ENCODE measurements around the gene KIR3DL3. TPM values are rescaled to one million over a fixed set of nuclear protein-coding genes. Genes with fewer than 3 reads are reported as not detected.
"Not testable (repeated sequence)": the region's sequence is repeated elsewhere in the genome, so short reads cannot be mapped to it uniquely, and the experiment has no call there.

Gene KIR3DL3
- polyA plus RNA-seq, 1 donor (not counting 4 experiments of a cell fraction or from before 2014, with no cell fraction given), result not detected

GRCh38 chr19:54696766-54697165 lies 27.5 kb upstream of the KIR3DL3 start:
- FAIRE-seq, result no peak
- H3K4me1 ChIP-seq (ENCODE audit: control insufficient read depth, extremely low read depth, insufficient read depth, low read length), result no peaks in the 10 kb centered on the region
- dilution Hi-C loops (cut with MboI; ENCODE audit: extremely low pct_ligation_motif_present, low sequenced_read_pairs), result no loop called here

GRCh38 chr19:54697716-54698115 lies 26.5 kb upstream of the KIR3DL3 start:
- H3K4me3 ChIP-seq (ENCODE audit: control insufficient read depth in 2 of 3, extremely low read depth in 1 of 3, insufficient read depth in 2 of 3, low read depth in 1 of 3, low read length in 3 of 3); H2AFZ ChIP-seq (ENCODE audit: control insufficient read depth, low read length); H3K4me1 ChIP-seq (ENCODE audit: control insufficient read depth, extremely low read depth, insufficient read depth, low read length); H3K27me3 ChIP-seq (ENCODE audit: control insufficient read depth, extremely low read depth, insufficient read depth, low read length); H3K4me2 ChIP-seq (ENCODE audit: control insufficient read depth, extremely low read depth, insufficient read depth, low read depth, low read length); H4K20me1 ChIP-seq (ENCODE audit: control insufficient read depth, extremely low read depth, insufficient read depth, low read length); H3K27ac ChIP-seq (ENCODE audit: control insufficient read depth, insufficient read depth, low read length); H3K9ac ChIP-seq (ENCODE audit: control insufficient read depth, extremely low read depth, insufficient read depth, low read length); H3K36me3 ChIP-seq (ENCODE audit: control insufficient read depth in 2 of 2, extremely low read depth in 1 of 2, insufficient read depth in 2 of 2, low read length in 2 of 2); DNase-seq (ENCODE audit: low read depth, low spot score); FAIRE-seq; H3K9me1 ChIP-seq (ENCODE audit: control insufficient read depth, extremely low read depth, insufficient read depth, low read length); H3K9me3 ChIP-seq (ENCODE audit: control insufficient read depth, low read depth, low read length); H3K79me2 ChIP-seq (ENCODE audit: control insufficient read depth, insufficient read depth, low read length); dilution Hi-C loops (cut with MboI; ENCODE audit: extremely low pct_ligation_motif_present, low sequenced_read_pairs): not testable (repeated sequence)

More at GRCh38 chr19:54696766-54697165, 27.5 kb upstream of the KIR3DL3 start:
- TF ChIP-seq EZH2 (IDR thresholded peaks at IDR 0.05; ENCODE audit: low read length), result no peak
- TF ChIP-seq CTCF (optimal IDR thresholded peaks at IDR 0.05 in 1 of 3, IDR thresholded peaks at IDR 0.05 in 1 of 3, conservative IDR thresholded peaks at IDR 0.05 in 1 of 3; ENCODE audit: extremely low read depth in 1 of 3, insufficient read depth in 2 of 3, low read length in 3 of 3), result no peak
- Histone ChIP-seq H4K20me1 (ENCODE audit: control insufficient read depth, extremely low read depth, insufficient read depth, low read length) (no peaks in the 10 kb centered on the region), H3K4me2 (ENCODE audit: control insufficient read depth, extremely low read depth, insufficient read depth, low read depth, low read length) (no peak overlapping the region), H3K4me3 (ENCODE audit: control insufficient read depth in 2 of 3, extremely low read depth in 1 of 3, insufficient read depth in 2 of 3, low read depth in 1 of 3, low read length in 3 of 3) (no peak overlapping the region), H3K9ac (ENCODE audit: control insufficient read depth, extremely low read depth, insufficient read depth, low read length) (no peak overlapping the region), H3K27ac (ENCODE audit: control insufficient read depth, insufficient read depth, low read length) (no peak overlapping the region), H3K27me3 (ENCODE audit: control insufficient read depth, extremely low read depth, insufficient read depth, low read length) (no peaks in the 10 kb centered on the region), H3K36me3 (ENCODE audit: control insufficient read depth in 2 of 2, extremely low read depth in 1 of 2, insufficient read depth in 2 of 2, low read length in 2 of 2) (no peaks in the 10 kb centered on the region), H2AFZ (ENCODE audit: control insufficient read depth, low read length) (no peak overlapping the region), H3K9me1 (ENCODE audit: control insufficient read depth, extremely low read depth, insufficient read depth, low read length) (no peaks in the 10 kb centered on the region), H3K79me2 (ENCODE audit: control insufficient read depth, insufficient read depth, low read length) (no peaks in the 10 kb centered on the region), H3K9me3 (ENCODE audit: control insufficient read depth, low read depth, low read length) (no peaks in the 10 kb centered on the region)
- no peak for DNase-seq (ENCODE audit: low read depth, low spot score)

GRCh38 chr19:54704928-54705327 lies 19.3 kb upstream of the KIR3DL3 start:
- Histone ChIP-seq H3K9ac (ENCODE audit: control insufficient read depth, extremely low read depth, insufficient read depth, low read length) (no peak overlapping the region), H3K27ac (ENCODE audit: control insufficient read depth, insufficient read depth, low read length) (no peak overlapping the region), H3K36me3 (ENCODE audit: control insufficient read depth in 2 of 2, extremely low read depth in 1 of 2, insufficient read depth in 2 of 2, low read length in 2 of 2) (no peaks in the 10 kb centered on the region), H4K20me1 (ENCODE audit: control insufficient read depth, extremely low read depth, insufficient read depth, low read length) (no peaks in the 10 kb centered on the region), H3K4me1 (ENCODE audit: control insufficient read depth, extremely low read depth, insufficient read depth, low read length) (no peaks in the 10 kb centered on the region), H3K27me3 (ENCODE audit: control insufficient read depth, extremely low read depth, insufficient read depth, low read length) (no peaks in the 10 kb centered on the region), H3K9me3 (ENCODE audit: control insufficient read depth, low read depth, low read length) (peaks cover 4% of the 10 kb centered on the region), H3K4me2 (ENCODE audit: control insufficient read depth, extremely low read depth, insufficient read depth, low read depth, low read length) (no peak overlapping the region), H2AFZ (ENCODE audit: control insufficient read depth, low read length) (no peak overlapping the region), H3K79me2 (ENCODE audit: control insufficient read depth, insufficient read depth, low read length) (no peaks in the 10 kb centered on the region), H3K4me3 (ENCODE audit: control insufficient read depth in 2 of 3, extremely low read depth in 1 of 3, insufficient read depth in 2 of 3, low read depth in 1 of 3, low read length in 3 of 3) (no peak overlapping the region), H3K9me1 (ENCODE audit: control insufficient read depth, extremely low read depth, insufficient read depth, low read length) (no peaks in the 10 kb centered on the region)
- dilution Hi-C loops (cut with MboI; ENCODE audit: extremely low pct_ligation_motif_present, low sequenced_read_pairs), result no loop called here
- no peak for FAIRE-seq
- TF ChIP-seq CTCF (optimal IDR thresholded peaks at IDR 0.05 in 1 of 3, IDR thresholded peaks at IDR 0.05 in 1 of 3, conservative IDR thresholded peaks at IDR 0.05 in 1 of 3; ENCODE audit: extremely low read depth in 1 of 3, insufficient read depth in 2 of 3, low read length in 3 of 3), result no peak
- TF ChIP-seq EZH2 (IDR thresholded peaks at IDR 0.05; ENCODE audit: low read length), result no peak
- no peak for DNase-seq (ENCODE audit: low read depth, low spot score)
